ENCODE measurements around the gene APP. TPM values are rescaled to one million over a fixed set of nuclear protein-coding genes. Genes with fewer than 3 reads are reported as not detected.
A peak's percentile ranks its signal among the peaks of the same experiment; 100 is the strongest.

Gene APP
- total RNA-seq, 1 donor from 2014 or later: 1,137 TPM

DNA sequence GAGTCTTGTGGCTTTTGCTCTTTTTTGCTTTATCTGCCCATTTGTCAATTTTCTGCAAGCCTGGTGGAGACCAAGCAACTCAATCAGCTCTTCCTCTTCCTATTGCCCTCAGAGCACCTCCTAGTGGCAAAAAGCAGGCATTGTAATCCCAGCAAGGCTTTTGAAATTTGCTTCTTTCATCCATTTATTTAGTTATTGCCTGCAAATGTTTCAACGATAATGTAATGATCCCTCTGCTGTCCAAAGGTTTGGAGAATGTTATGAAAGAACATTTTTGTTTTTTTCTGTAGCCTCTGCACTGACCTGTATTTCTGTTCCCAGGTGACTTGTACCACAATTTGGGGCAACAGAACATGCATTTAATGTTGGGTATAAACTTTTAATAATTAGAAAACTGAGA lies 308.0 kb downstream of the APP start:
- Mint-ChIP-seq H3K27me3 (ENCODE audit: unreplicated experiment) (no peaks in the 10 kb centered on the region), H3K36me3 (ENCODE audit: low read depth, unreplicated experiment) (no peaks in the 10 kb centered on the region), H3K9me3 (ENCODE audit: unreplicated experiment) (no peaks in the 10 kb centered on the region), H3K27ac (ENCODE audit: unreplicated experiment) (no peak overlapping the region), H3K4me1 (ENCODE audit: unreplicated experiment) (peaks cover 12% of the 10 kb centered on the region), H3K4me3 (ENCODE audit: unreplicated experiment) (no peak overlapping the region)
- no peak for DNase-seq (ENCODE audit: low spot score)
- peak; percentile 58 for TF ChIP-seq CTCF (IDR thresholded peaks at IDR 0.05; ENCODE audit: unreplicated experiment)

- Mint-ChIP-seq H3K9me3 (ENCODE audit: unreplicated experiment) (no peaks in the 10 kb centered on the region), H3K4me1 (ENCODE audit: unreplicated experiment) (peaks cover 9% of the 10 kb centered on the region), H3K4me3 (ENCODE audit: unreplicated experiment) (no peak overlapping the region), H3K27me3 (ENCODE audit: unreplicated experiment) (no peaks in the 10 kb centered on the region), H3K36me3 (ENCODE audit: low read depth, unreplicated experiment) (no peaks in the 10 kb centered on the region), H3K27ac (ENCODE audit: unreplicated experiment) (no peak overlapping the region)
- DNase-seq (ENCODE audit: low spot score): no peak
- no peak for TF ChIP-seq CTCF (IDR thresholded peaks at IDR 0.05; ENCODE audit: unreplicated experiment)
Measured at GRCh38 chr21:25862112-25862511, 308.5 kb downstream of the APP start.

DNA sequence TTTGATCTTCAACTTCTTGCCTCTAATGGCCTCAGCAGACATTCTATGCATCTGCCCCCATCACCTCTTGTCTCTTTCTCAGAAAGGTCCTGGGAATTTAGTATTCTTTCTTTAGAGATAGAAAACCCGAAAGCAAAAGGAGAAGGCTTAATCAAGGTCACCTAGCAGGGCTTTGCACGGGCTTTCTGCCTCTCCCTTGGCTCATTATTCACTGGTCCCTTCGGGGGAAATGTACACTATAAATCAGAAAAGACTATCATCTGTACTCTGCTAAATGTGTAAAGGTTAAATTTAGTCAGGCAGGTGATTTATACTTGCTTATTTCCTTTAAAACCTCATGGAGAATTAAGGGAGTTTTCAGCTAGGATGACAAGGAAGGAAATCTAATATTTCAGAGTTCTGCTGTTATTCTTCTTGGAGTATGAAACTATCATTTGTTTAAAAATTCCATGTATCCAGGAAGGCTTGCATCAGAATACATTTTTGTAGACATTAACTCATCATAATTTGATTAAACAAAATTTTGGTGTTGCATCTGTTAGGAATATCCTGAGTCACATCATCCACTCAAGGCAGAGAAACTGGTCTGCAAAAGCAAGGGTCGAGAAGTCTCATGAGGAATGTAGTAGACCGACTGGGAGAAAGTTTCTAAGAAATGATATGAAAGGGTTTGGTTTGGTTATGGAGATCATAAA lies 311.2 kb downstream of the APP start:
- Mint-ChIP-seq H3K27ac (ENCODE audit: unreplicated experiment) (no peak overlapping the region), H3K9me3 (ENCODE audit: unreplicated experiment) (no peaks in the 10 kb centered on the region), H3K27me3 (ENCODE audit: unreplicated experiment) (no peaks in the 10 kb centered on the region), H3K4me1 (ENCODE audit: unreplicated experiment) (peaks cover 3% of the 10 kb centered on the region), H3K4me3 (ENCODE audit: unreplicated experiment) (no peak overlapping the region), H3K36me3 (ENCODE audit: low read depth, unreplicated experiment) (no peaks in the 10 kb centered on the region)
- no peak for TF ChIP-seq CTCF (IDR thresholded peaks at IDR 0.05; ENCODE audit: unreplicated experiment)
- DNase-seq (ENCODE audit: low spot score): no peak

DNA sequence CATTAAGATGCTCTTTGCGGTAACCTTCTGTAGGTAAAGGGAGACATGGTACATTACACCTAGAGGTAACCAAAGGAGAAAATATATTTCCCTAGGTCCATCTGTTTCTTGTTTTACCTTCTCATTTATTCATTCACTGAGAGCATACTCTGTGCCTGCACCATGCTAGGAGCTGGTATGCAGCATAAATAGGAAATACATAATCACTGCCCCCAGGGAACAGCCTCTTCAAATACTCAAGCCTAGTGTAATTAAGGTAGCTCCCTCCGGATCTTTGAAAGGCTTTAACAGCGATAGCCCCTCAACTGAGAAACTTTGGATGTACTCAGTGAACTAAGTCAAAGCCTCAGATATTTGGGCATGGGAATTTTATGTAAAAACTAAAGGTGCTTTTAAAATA lies 312.2 kb downstream of the APP start:
- no peaks in the 10 kb centered on the region for H3K36me3 Mint-ChIP-seq (ENCODE audit: low read depth, unreplicated experiment)
- no peaks in the 10 kb centered on the region for H3K27me3 Mint-ChIP-seq (ENCODE audit: unreplicated experiment)
- H3K4me1 Mint-ChIP-seq (ENCODE audit: unreplicated experiment): peaks cover 8% of the 10 kb centered on the region
- no peak overlapping the region for H3K4me3 Mint-ChIP-seq (ENCODE audit: unreplicated experiment)
- TF ChIP-seq CTCF (IDR thresholded peaks at IDR 0.05; ENCODE audit: unreplicated experiment): no peak
- DNase-seq (ENCODE audit: low spot score): no peak
- no peak overlapping the region for H3K27ac Mint-ChIP-seq (ENCODE audit: unreplicated experiment)
- H3K9me3 Mint-ChIP-seq (ENCODE audit: unreplicated experiment): no peaks in the 10 kb centered on the region

DNA sequence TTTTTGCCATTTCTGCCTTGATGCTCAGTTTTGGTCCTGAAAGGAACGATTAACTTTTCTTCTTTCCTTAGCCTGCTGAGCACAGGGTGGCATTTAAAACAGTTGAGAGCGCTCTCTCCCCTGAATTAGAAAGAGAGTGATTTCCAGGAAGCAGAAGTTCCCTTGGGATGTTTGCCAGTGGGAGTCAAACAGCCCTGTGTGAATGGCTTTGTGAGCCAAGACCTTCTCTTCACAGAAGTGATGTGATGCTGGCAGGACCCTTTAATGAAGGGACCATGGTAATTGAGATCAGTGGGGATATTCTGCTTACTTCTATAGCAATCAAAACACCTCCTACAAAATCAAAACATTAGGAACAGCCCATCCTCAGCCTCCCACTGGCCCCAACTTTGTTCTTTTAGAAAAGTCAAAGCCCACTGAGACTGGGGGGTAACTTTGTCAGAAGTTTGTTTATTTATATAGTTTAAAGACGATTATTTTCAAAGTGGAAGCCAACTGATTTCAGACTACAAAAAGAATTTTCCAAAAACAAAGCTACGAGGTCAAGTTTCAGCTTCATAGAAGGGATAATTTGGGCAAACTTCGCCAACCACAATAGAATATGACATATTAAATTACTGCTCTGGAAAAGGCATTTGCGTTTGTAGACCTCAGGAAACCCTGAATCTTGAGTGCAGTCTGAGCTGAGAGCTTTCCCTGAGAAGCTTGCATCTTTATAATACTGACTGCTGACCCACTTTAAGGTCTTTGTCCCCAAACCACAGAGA lies 313.1 kb downstream of the APP start:
- Mint-ChIP-seq H3K4me3 (ENCODE audit: unreplicated experiment) (no peak overlapping the region), H3K27ac (ENCODE audit: unreplicated experiment) (no peak overlapping the region), H3K9me3 (ENCODE audit: unreplicated experiment) (no peaks in the 10 kb centered on the region), H3K4me1 (ENCODE audit: unreplicated experiment) (peaks cover 6% of the 10 kb centered on the region), H3K27me3 (ENCODE audit: unreplicated experiment) (no peaks in the 10 kb centered on the region), H3K36me3 (ENCODE audit: low read depth, unreplicated experiment) (no peaks in the 10 kb centered on the region)
- DNase-seq (ENCODE audit: low spot score): no peak
- TF ChIP-seq CTCF (IDR thresholded peaks at IDR 0.05; ENCODE audit: unreplicated experiment): no peak
